Motor neuron (in vitro differentiated cells): ENCODE results near the gene ARL3. TPM values are rescaled to one million over a fixed set of nuclear protein-coding genes. Genes with fewer than 3 reads are reported as not detected.
"Not testable (repeated sequence)": the region's sequence is repeated elsewhere in the genome, so short reads cannot be mapped to it uniquely, and the experiment has no call there.

ENCODE experiments used
- ATAC-seq, 8 experiments: fragments of 200-7000 bp; cut with Tn5 transposase; replicated peaks in 6 of 8; 2 replicates each; pipeline ENCODE4 v1.8.0; 2021; ENCODE audit warnings: mild to moderate bottlenecking in 8 of 8, moderate library complexity in 8 of 8
- H3K27ac ChIP-seq, 2 donors: fragments of 250-450 bp; sonication (Bioruptor Pico); 2 replicates each; pipeline ENCODE4 v1.9.0; 2021; ENCODE audit warnings: antibody characterized with exemption in 2 of 2, mild to moderate bottlenecking in 2 of 2, moderate library complexity in 1 of 2
- H3K4me1 ChIP-seq, 2 donors: fragments of 250-450 bp; sonication (Bioruptor Pico); replicated peaks in 1 of 2; 2 replicates each; pipeline ENCODE4 v1.6.1; 2021; ENCODE audit warnings: antibody characterized with exemption in 2 of 2, mild to moderate bottlenecking in 2 of 2, moderate library complexity in 1 of 2
- H3K4me3 ChIP-seq, 5 donors: fragments of 250-450 bp; sonication (Bioruptor Pico); 2 replicates each; pipeline ENCODE4 v1.9.0; 2021; ENCODE audit warnings: antibody characterized with exemption in 5 of 5, mild to moderate bottlenecking in 5 of 5, moderate library complexity in 4 of 5
- WGBS, 10 experiments: fragments of 450-650 bp; shearing (Covaris generic); methylation state at CpG; one replicate each; pipeline ENCODE4 v1.0.0; 2022; 5-methylcytosine and 5-hydroxymethylcytosine counted together
- in situ Hi-C, 9 experiments: fragments of 400-800 bp; cut with MboI; loops; one replicate each; pipeline ENCODE4 v1.15.0; 2021; ENCODE audit warnings: low sequenced_read_pairs in 9 of 9, low pct_unique_long_range_greater_than_20kb in 2 of 9; ENCODE audit not compliant: unreplicated experiment in 9 of 9
- total RNA-seq, 8 experiments: library from RNA; unstranded; fragments of 300-600 nt; gene quantifications; 2 replicates each; pipeline versions ENCODE4 v1.2.3 to v1.2.4, GENCODE V29; 2022

Gene ARL3, protein sequence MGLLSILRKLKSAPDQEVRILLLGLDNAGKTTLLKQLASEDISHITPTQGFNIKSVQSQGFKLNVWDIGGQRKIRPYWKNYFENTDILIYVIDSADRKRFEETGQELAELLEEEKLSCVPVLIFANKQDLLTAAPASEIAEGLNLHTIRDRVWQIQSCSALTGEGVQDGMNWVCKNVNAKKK
- total RNA-seq = 10 to 100 TPM in 5 of 8 experiments, 1 to 10 TPM in 3; 4.9 to 29.8 (median 19.4) TPM

DNA sequence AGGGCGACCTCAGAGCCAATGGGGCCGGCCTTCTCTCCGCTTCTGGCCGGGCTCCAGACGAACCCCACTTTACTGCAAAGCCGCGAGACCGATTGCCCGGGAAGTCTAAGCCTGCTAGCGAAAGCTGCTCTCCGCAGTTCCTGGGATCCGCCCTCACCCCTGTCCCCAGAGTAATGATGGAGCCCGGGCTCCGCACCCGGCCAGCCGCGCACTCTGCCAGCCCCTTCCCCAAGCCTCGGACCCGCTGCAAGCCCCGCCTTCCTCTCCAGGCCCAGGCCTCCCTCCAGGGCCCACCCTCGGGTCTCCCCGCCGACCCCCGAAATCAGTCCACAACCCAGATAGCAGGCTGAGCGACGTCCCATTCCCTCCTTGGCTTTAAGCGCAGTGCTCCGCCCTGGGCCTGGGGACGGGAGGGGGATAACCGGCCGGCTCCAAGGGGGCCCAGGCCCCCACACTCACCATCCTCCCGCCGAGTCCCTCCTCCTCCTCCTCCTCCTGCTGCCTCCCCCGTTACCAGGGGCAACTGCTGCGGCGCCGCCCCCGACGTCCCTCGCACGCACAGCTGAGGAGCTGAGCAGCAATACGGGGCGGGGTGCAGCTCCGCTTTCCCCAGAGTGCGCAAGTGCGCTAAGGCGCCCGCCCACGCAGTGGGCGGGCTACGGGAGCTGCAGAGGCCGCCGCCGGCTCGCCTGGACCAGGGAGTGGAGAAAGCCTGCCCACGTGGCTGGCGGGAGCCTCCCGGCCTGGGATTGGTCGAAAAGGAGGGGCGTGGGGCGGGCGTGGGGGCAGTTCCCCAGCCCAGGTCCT lies at the start of gene ARL3:
Gene ARL3 (minus strand): TSS at position 584 of the 807 bp plus-strand sequence. CDS start 122 bp downstream, at position 462.
- Histone ChIP-seq H3K4me3 (peak within 1 kb of the TSS; percentile 66 to 95 (median 70)), H3K4me1 (peaks cover 19 to 20% of the 10 kb centered on the region in 2 donors), H3K27ac (peak within 1 kb of the TSS; percentile 85 to 90)
- ATAC-seq = peak; percentile 85 to 94 (median 92)
- WGBS, 10 experiments = 0 to 7% (median 0%) methylated on average over 3 to 7 of the region's 62 CpGs; no CpG with 5 or more reads in 7 of the 10 experiments
- in situ Hi-C loops = no loop called here

DNA sequence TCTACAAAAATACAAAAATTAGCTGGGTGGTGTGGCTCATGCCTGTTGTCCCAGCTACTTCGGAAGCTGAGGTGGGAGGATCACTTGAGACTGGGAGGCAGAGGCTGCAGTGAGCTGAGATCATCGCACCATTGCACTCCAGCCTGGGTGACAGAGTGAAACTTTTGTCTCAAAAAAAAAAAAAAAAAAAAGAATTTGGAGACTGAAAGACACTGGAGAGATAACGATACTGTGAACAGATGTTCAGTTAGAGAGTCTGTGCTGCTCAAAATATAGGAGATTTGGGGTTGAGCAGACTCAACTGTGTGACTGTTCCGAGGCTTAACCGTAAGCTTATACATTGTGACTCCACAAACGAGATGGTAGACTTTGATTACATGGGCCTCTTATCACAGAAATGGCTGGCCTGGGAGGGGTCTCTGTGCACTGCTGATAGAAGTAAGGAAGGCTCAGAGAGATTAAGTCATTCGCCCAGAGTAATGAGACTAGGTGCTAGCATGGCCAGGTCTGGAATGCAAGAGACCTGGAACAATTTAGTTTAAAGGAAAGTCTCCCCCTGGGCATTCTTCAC lies 48.9 kb upstream of the ARL3 start:
- Histone ChIP-seq H3K4me1 (peaks cover 10 to 12% of the 10 kb centered on the region in 2 donors), H3K4me3 (no peak overlapping the region), H3K27ac (no peak overlapping the region)
- in situ Hi-C loops = no loop called here
- ATAC-seq = peak in 1 of 8 experiments; percentile 29
- 70 to 100% (median 94%) methylated on average over 1 to 7 of the region's 7 CpGs; no CpG with 5 or more reads in 1 of the 10 experiments for WGBS, 10 experiments

DNA sequence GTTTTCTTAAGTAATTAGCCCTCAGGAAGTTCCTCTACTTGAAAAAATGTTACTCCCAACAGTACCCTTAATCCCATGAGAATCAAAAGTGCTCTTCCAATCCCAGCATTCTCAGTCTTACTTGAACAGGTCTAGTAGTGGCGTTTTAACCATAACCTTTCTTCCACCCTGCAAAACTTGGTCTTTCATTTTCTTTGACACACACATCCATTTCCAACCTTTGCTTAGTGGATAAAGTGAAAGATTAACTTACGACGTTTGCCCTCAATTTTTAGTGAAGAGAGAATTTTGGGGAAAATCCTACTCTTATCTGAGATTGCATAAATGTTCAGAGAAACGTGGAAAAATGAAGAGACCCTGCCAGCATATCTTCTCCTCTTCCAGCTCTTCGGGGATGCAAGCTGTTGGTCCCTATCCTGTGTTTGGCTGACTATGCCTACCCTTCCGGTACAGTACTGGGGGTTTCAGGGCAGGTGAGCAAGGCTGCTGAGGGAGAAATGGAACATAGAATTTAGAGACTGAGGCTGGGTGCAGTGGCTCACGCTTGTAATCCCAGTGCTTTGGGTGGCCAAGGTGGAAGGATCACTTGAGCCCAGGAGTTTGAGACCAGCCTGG lies 48.3 kb upstream of the ARL3 start:
- ATAC-seq = no peak
- H3K4me3 ChIP-seq = no peak overlapping the region
- in situ Hi-C loops = no loop called here
- H3K27ac ChIP-seq = no peak overlapping the region
- WGBS, 10 experiments = 66 to 100% (median 91%) methylated on average over 1 to 7 of the region's 7 CpGs
- peaks cover 10 to 18% of the 10 kb centered on the region in 2 donors for H3K4me1 ChIP-seq

DNA sequence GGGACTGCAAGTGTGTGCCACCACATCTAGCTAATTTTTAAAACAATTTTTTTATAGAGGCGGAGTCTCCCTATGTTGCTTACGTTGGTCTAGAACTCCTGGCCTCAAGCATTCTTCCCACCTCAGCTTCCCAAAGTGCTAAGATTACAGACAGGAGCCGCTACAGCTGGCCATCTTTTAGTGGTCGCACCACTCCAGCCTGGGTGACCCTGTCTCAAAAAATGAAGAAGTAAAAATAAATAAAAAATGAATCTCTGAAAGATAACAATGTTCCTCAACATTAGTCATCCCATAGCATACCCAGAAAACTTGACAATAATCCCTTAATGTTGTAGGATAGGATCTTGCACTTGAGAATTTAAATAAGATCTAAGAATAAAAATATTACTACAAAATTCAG lies 47.8 kb upstream of the ARL3 start:
- 70 to 100% (median 97%) methylated on average over 1 to 4 of the region's 4 CpGs for WGBS, 10 experiments
- no peak for ATAC-seq
- Histone ChIP-seq H3K4me1 (peaks cover 10 to 18% of the 10 kb centered on the region in 2 donors), H3K4me3 (no peak overlapping the region), H3K27ac (no peak overlapping the region)
- in situ Hi-C loops = no loop called here

DNA sequence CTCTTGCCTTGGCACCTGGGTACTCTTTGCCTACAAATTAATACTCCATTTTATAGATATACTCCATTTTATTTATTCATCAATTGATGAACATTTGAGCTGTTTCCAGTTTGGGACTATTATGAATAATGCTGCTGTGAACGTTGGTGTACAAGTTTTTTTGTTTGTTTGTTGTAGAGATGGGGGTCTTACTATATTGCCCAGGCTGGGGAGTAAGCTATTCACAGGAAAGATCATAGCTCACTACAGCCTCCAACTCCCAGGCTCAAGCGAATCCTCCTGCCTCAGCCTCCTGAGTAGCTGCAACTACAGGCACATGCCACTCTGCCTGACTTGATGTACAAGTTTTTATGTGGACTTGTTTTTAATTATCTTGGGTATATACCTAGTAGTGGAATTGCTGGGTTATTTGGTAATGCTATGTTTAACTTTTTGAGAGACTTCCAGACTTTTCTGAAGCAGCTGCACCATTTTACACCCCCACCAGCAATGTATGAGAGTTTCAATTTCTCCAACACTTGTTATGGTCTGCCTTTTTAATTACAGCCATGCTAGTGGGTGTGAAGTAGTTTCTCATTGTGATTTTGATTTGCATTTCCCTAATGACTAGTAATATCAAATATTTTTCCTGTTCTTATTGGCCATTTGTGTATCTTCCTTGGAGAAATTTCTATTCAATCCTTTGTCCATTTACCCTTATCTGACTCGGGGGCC lies 45.5 kb upstream of the ARL3 start:
- no peak overlapping the region for H3K4me3 ChIP-seq
- H3K4me1 ChIP-seq = peaks cover 10 to 18% of the 10 kb centered on the region in 2 donors
- ATAC-seq = no peak
- H3K27ac ChIP-seq = no peak overlapping the region
- in situ Hi-C loops = loop anchor here in 1 of 9 experiments (10.0 kb wide), 1 partner anchor 55 kb away; no protein-coding TSS in a partner anchor
- 71 to 100% (median 90%) methylated on average over 1 to 3 of the region's 3 CpGs for WGBS, 10 experiments

DNA sequence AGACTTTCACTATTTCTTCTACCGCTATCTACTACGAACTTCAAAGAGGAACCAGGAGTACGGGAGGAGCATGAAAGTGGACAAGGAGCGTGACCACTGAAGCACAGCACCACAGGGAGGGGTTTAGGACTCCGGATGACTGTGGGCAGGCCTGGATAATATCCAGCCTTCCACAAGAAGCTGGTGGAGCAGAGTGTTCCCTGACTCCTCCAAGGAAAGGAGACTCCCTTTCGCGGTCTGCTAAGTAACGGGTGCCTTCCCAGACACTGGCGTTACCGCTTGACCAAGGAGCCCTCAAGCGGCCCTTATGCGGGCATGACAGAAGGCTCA lies 44.7 kb upstream of the ARL3 start:
- Histone ChIP-seq H3K27ac (peak overlapping the region; percentile 61), H3K4me1 (peaks cover 10 to 18% of the 10 kb centered on the region in 2 donors)
- WGBS, 10 experiments = no CpG with 5 or more reads among the region's 12 CpGs
- not testable (repeated sequence) for ATAC-seq, H3K4me3 ChIP-seq
- in situ Hi-C loops = loop anchor here in 1 of 9 experiments (10.0 kb wide), 1 partner anchor 56 kb away; no protein-coding TSS in a partner anchor

DNA sequence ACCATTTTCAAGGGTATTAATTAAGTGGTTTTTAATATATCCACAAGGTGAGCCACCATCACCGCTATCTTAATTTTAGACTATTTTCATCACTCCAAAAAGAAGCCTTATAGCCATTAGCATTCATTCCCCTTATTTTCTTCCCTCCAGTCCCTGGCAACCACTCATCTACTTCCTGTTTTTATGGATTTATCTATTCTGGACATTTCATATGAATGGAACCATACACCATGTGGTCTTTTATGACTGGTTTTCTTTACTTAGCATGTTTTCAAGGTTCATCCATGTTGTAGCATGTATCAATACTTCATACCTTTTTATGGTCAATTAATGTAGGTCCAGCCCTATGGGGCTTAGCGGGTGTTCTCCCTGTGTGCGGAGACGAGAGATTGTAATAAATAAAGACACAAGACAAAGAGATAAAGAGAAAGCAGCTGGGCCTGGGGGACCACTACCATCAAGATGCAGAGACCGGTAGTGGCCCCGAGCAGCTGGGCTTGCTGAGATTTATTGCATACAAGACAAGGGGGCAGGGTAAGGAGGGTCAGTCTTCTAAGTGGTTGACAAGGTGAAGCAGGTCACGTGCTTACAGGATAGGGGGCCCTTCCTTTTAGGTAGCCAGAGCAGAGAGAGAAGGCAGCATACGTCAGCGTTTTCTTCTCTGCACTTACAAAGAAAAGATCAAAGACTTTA lies 44.2 kb upstream of the ARL3 start:
- 10 to 82% (median 25%) methylated on average over 1 to 9 of the region's 9 CpGs; no CpG with 5 or more reads in 1 of the 10 experiments for WGBS, 10 experiments
- H3K27ac ChIP-seq = peak overlapping the region; percentile 61
- H3K4me3 ChIP-seq = no peak overlapping the region
- in situ Hi-C loops = loop anchor here in 1 of 9 experiments (10.0 kb wide), 1 partner anchor 56 kb away; no protein-coding TSS in a partner anchor
- peak in 5 of 8 experiments; percentile 66 to 88 (median 84) for ATAC-seq
- peaks cover 10 to 18% of the 10 kb centered on the region in 2 donors for H3K4me1 ChIP-seq

DNA sequence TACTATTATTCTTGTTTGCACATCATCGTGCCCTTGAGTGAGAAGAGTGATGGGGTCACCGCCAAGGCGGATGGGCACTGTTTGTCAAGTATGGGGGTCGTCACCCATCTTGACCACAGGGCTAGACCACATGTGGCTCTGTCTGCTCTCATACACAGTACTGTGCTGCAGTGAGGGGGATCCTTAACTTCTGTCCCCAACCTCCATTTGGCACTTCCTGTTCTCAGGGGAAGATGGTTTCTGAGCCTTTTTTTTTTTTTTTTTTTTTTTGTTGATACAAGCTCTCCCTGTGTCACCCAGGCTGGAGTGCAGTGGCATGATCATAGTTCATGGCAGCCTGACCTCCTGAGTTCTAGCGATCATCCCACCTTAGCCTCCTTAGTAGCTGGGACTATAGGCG lies 43.1 kb upstream of the ARL3 start:
- WGBS, 10 experiments = 70 to 100% (median 92%) methylated on average over 1 to 6 of the region's 6 CpGs; no CpG with 5 or more reads in 3 of the 10 experiments
- Histone ChIP-seq H3K4me3 (no peak overlapping the region), H3K4me1 (peaks cover 10 to 18% of the 10 kb centered on the region in 2 donors), H3K27ac (no peak overlapping the region)
- in situ Hi-C loops = loop anchor here in 1 of 9 experiments (10.0 kb wide), 1 partner anchor 57 kb away; no protein-coding TSS in a partner anchor
- ATAC-seq = no peak

DNA sequence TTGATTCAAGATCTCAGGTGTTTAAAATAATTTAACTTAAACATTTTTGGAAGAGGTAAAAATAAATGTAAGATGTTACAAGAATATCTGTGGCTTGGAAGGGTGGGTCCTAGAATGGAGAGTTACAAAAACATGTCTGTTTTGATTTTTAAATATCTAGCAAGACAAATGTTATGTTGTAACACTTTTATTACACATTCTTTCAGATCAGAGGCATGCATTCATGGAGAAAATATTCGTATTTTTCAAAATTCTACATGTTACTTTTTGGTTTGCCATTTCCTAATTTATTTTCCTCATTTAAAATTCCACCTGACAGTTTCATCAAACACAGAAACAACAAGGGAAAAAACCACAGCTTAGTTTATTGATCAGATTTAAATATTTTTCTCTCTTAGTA lies 39.5 kb upstream of the ARL3 start:
- WGBS, 10 experiments = 0 to 100% (median 67%) methylated on average over 1 of the region's 1 CpG; no CpG with 5 or more reads in 1 of the 10 experiments
- H3K27ac ChIP-seq = no peak overlapping the region
- in situ Hi-C loops = loop anchor here in 1 of 9 experiments (10.0 kb wide), 1 partner anchor 61 kb away; no protein-coding TSS in a partner anchor
- H3K4me1 ChIP-seq = peaks cover 6 to 11% of the 10 kb centered on the region in 2 donors
- no peak overlapping the region for H3K4me3 ChIP-seq
- ATAC-seq = peak in 2 of 8 experiments; percentile 37 to 51

DNA sequence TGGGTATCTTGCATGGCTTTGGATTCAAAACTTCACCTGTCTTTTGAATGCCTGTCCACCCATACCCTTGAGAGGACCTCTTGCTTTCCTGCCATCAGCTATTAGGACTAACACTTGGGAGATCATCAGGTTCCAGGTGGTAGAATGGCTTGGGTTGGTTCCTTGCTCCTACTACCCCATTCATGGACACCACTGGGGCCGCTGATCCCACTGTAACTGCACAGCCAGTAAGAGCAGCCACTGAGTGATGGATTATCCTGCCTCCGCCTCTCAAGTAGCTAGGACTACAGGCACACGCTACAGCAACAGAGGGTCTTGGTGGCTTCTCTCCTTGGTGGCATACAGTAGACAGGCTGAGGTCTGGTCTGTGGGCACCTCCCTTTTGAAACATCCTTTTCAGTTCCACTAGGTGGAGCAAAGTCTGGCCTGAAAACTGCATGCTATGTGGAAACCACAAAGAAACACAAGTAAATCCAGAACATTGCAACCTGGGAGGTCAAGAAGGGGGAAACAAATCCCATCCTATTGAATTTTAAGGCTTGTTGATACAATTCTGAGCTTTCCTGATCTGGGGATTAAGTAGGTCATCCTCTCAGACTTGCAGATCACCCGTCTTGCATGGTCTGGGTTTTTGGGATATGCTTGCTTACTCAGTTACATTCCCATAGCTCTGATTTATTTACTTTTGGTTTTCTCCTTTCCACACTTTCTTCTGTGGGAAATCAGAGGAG lies 38.9 kb upstream of the ARL3 start:
- peak; percentile 30 to 97 (median 67) for ATAC-seq
- peaks cover 0 to 6% of the 10 kb centered on the region in 2 donors for H3K4me1 ChIP-seq
- in situ Hi-C loops = loop anchor here in 1 of 9 experiments (10.0 kb wide), 1 partner anchor 62 kb away; no protein-coding TSS in a partner anchor
- WGBS, 10 experiments = 63 to 100% (median 92%) methylated on average over 1 to 3 of the region's 4 CpGs; no CpG with 5 or more reads in 5 of the 10 experiments
- no peak overlapping the region for H3K27ac ChIP-seq
- H3K4me3 ChIP-seq = no peak overlapping the region

DNA sequence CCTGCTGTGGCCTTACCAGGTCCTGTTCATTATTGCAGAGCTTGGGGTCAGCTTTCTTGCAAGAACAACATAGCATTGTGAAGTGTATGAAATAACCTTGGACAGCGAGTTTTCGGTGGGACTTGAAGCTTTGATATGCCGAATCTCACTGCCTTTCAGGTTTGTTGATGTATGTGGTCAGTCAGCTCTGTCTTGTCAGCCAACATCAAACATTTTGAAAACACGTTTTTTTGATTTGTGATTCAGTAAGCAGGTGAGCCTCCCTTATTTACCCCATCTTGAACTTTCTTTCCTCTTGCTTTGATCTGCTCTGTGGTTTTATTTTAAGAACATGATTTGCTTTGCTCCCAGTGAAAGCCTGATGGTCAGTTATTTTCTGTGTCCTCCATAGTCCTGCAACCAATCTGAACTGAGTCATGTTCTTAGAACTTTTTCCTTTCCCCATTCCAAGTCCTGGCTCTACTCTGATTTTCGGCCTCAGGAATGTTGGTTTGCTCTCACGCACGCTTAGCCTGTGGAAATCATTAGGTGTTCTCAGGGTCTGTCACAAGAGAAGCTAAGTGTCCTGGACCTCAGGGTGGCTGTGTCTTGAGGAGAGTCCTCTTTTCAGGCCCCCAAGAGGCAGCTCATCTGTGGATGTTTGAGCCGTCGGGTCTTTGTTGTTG lies 38.2 kb upstream of the ARL3 start:
- H3K27ac ChIP-seq = no peak overlapping the region
- in situ Hi-C loops = loop anchor here in 1 of 9 experiments (10.0 kb wide), 1 partner anchor 62 kb away; no protein-coding TSS in a partner anchor
- no peaks in the 10 kb centered on the region for H3K4me1 ChIP-seq
- no peak overlapping the region for H3K4me3 ChIP-seq
- peak in 1 of 8 experiments; percentile 21 for ATAC-seq
- WGBS, 10 experiments = 60 to 100% (median 83%) methylated on average over 1 to 8 of the region's 9 CpGs; no CpG with 5 or more reads in 3 of the 10 experiments
